HCT116 (cell line): ENCODE results near the gene CD2. TPM values are rescaled to one million over a fixed set of nuclear protein-coding genes. Genes with fewer than 3 reads are reported as not detected.

Experiments
- ATAC-seq: fragments of 200-7000 bp; cut with Tn5 transposase; 2 replicates; pipeline ENCODE4 v1.9.1; 2020; ENCODE audit warnings: mild to moderate bottlenecking, moderate library complexity
- BruUV-seq: library from RNA; stranded (reverse); fragments of 400-500 nt; replicated peaks from 2 replicates; lab custom pipeline; 2021; lab: Mats Ljungman, UMichigan
- CTCF ChIA-PET: fragments of 300-600 bp; sonication (Branson Sonifier 250); formaldehyde crosslinking; loops from one replicate; lab custom pipeline; 2021; ENCODE audit warnings: antibody characterized with exemption; lab: Charles Lee
- POLR2A ChIA-PET: fragments of 300-600, 350-600 bp; sonication (Branson Sonifier 250); formaldehyde crosslinking; loops from one replicate; lab custom pipeline; 2021; ENCODE audit warnings: antibody characterized with exemption; lab: Charles Lee
- RAD21 ChIA-PET, 2 experiments: fragments of 300-600 bp; sonication (Branson Sonifier 250); formaldehyde crosslinking; loops; one replicate each; lab custom pipeline; 2023; ENCODE audit warnings: low total read pairs in 2 of 2; ENCODE audit not compliant: uncharacterized antibody in 2 of 2, unreplicated experiment in 2 of 2, low non-redundant PET in 1 of 2; lab: Charles Lee
- DNase-seq: peaks from one replicate; pipeline ENCODE4 v3.0.0-alpha.2; 2010; ENCODE audit warnings: low read depth, low spot score
- H2AFZ ChIP-seq: fragments of 200-600 bp; shearing (Covaris generic), sonication (generic); 2 replicates; pipeline ENCODE4 v1.6.1; 2017; ENCODE audit warnings: low read depth, mixed run types, mixed read lengths, antibody characterized with exemption, low read length; ENCODE audit not compliant: poor library complexity, severe bottlenecking
- H3K27ac ChIP-seq: 2 replicates; pipeline ENCODE4 v1.5.1; 2012; ENCODE audit warnings: low read depth, low read length
- H3K27me3 ChIP-seq: fragments of 200-600 bp; sonication (generic); 2 replicates; pipeline ENCODE4 v1.6.1; 2016; ENCODE audit warnings: mixed run types, low read length, mixed read lengths; ENCODE audit not compliant: insufficient read depth
- H3K36me3 ChIP-seq, 2 experiments: fragments of 200-500 bp in 1 of 2; fragments of 200-600 bp in 1 of 2; sonication (Bioruptor generic) in 1 of 2; sonication (generic) in 1 of 2; 2 replicates each; pipeline versions ENCODE4 v1.5.1 to v1.6.1; 2014 to 2016; ENCODE audit warnings: low read length in 2 of 2, inconsistent platforms in 1 of 2, mixed read lengths in 1 of 2, mixed run types in 1 of 2; ENCODE audit not compliant: insufficient read depth in 2 of 2, control insufficient read depth in 1 of 2
- H3K4me1 ChIP-seq, 2 experiments: fragments of 200-600 bp in 1 of 2; sonication (generic) in 1 of 2; 2 replicates each; pipeline versions ENCODE4 v1.5.1 to v1.6.1; 2012 to 2017; ENCODE audit warnings: low read length in 2 of 2, inconsistent platforms in 1 of 2, mild to moderate bottlenecking in 1 of 2, mixed read lengths in 1 of 2, mixed run types in 1 of 2, moderate library complexity in 1 of 2; ENCODE audit not compliant: insufficient read depth in 2 of 2, control insufficient read depth in 1 of 2
- H3K4me2 ChIP-seq: fragments of 200-600 bp; sonication (generic); 2 replicates; pipeline ENCODE4 v1.6.1; 2017; ENCODE audit warnings: mixed run types, low read length, mixed read lengths
- H3K4me3 ChIP-seq, 2 experiments: fragments of 200-600 bp in 1 of 2; sonication (generic) in 1 of 2; replicated peaks in 1 of 2; 2 replicates each; pipeline ENCODE4 v1.5.1; 2011 to 2016; ENCODE audit warnings: low read length in 2 of 2, control low read depth in 1 of 2, low read depth in 1 of 2, mild to moderate bottlenecking in 1 of 2, mixed read lengths in 1 of 2, mixed run types in 1 of 2
- H3K79me2 ChIP-seq: fragments of 200-600 bp; sonication (generic); 2 replicates; pipeline ENCODE4 v1.6.1; 2017; ENCODE audit warnings: mild to moderate bottlenecking, mixed run types, low read length, moderate library complexity, mixed read lengths; ENCODE audit not compliant: insufficient read depth
- H3K9ac ChIP-seq: fragments of 200-600 bp; sonication (generic); 2 replicates; pipeline ENCODE4 v1.6.1; 2016; ENCODE audit warnings: low read length, mixed read lengths
- H3K9me2 ChIP-seq: fragments of 200-600 bp; sonication (generic), shearing (Covaris generic); 2 replicates; pipeline ENCODE4 v1.6.1; 2017; ENCODE audit warnings: mixed run types, mild to moderate bottlenecking, moderate library complexity; ENCODE audit not compliant: insufficient read depth
- H3K9me3 ChIP-seq, 2 experiments: fragments of 200-500 bp in 1 of 2; fragments of 200-600 bp in 1 of 2; sonication (Bioruptor generic) in 1 of 2; sonication (generic) in 1 of 2; 2 replicates each; pipeline ENCODE4 v1.6.1; 2014 to 2017; ENCODE audit warnings: low read length in 2 of 2, mixed read lengths in 2 of 2, inconsistent platforms in 1 of 2, low read depth in 1 of 2, mild to moderate bottlenecking in 1 of 2, mixed run types in 1 of 2, moderate library complexity in 1 of 2; ENCODE audit not compliant: control insufficient read depth in 1 of 2, insufficient read depth in 1 of 2
- H4K20me1 ChIP-seq: fragments of 200-600 bp; sonication (generic), shearing (Covaris generic); 2 replicates; pipeline ENCODE4 v1.6.1; 2017; ENCODE audit warnings: mixed run types, mild to moderate bottlenecking, moderate library complexity; ENCODE audit not compliant: insufficient read depth
- CEBPB ChIP-seq: IDR thresholded peaks from 2 replicates; pipeline ENCODE4 v1.6.1; 2012; ENCODE audit warnings: low read depth
- ELF1 ChIP-seq: IDR thresholded peaks from 2 replicates; pipeline ENCODE4 v1.6.1; 2012; ENCODE audit warnings: low read depth, borderline replicate concordance
- EZH2 ChIP-seq: fragments of 200-600 bp; sonication (generic); IDR thresholded peaks from 2 replicates; pipeline ENCODE4 v1.6.1; 2017; ENCODE audit warnings: antibody characterized with exemption, mixed run types
- POLR2A ChIP-seq: IDR thresholded peaks from 2 replicates; pipeline ENCODE4 v1.7.0; 2011; ENCODE audit warnings: borderline replicate concordance; ENCODE audit not compliant: insufficient read depth, insufficient read length; ENCODE audit errors: extremely low read depth
- SRF ChIP-seq: IDR thresholded peaks from 2 replicates; pipeline ENCODE4 v1.6.1; 2012; ENCODE audit warnings: low read depth
- TCF7L2 ChIP-seq: IDR thresholded peaks from 2 replicates; pipeline ENCODE4 v1.7.0; 2011; ENCODE audit warnings: borderline replicate concordance, inconsistent platforms; ENCODE audit not compliant: insufficient read depth, insufficient read length; ENCODE audit errors: extremely low read depth
- YY1 ChIP-seq: IDR thresholded peaks from 2 replicates; pipeline ENCODE4 v1.6.1; 2011; ENCODE audit warnings: low read length, low read depth, moderate library complexity, mild to moderate bottlenecking; ENCODE audit not compliant: insufficient replicate concordance; ENCODE audit errors: extremely low read depth
- ZNF274 ChIP-seq: fragments of 200-500 bp; sonication (Bioruptor generic); IDR thresholded peaks from 2 replicates; pipeline ENCODE4 v1.6.1; 2014; ENCODE audit warnings: mild to moderate bottlenecking, low read depth, low read length, inconsistent platforms
- intact Hi-C: fragments of 100-400 bp; cut with micrococcal nuclease; formaldehyde crosslinking; loops from 2 replicates; pipeline ENCODE4 v1.10.0; 2022
- total RNA-seq: library from RNA; stranded (reverse); gene quantifications from one replicate; pipeline ENCODE4 v1.2.1, GENCODE V29; 2021; ENCODE audit not compliant: unreplicated experiment
- TF ChIP-seq, protein P1 (sequence below): IDR thresholded peaks from 2 replicates; pipeline ENCODE4 v1.6.1; 2012; ENCODE audit warnings: low read depth
- TF ChIP-seq, protein P2 (sequence below): IDR thresholded peaks from 2 replicates; pipeline ENCODE4 v1.6.1; 2011; ENCODE audit warnings: mild to moderate bottlenecking, low read length, moderate library complexity; ENCODE audit not compliant: insufficient replicate concordance; ENCODE audit errors: extremely low read depth
- TF ChIP-seq, protein P3 (sequence below): IDR thresholded peaks from 2 replicates; pipeline ENCODE4 v1.6.1; 2012

The CD2 gene
- total RNA-seq, 1 experiment from 2014 or later = 0.57 TPM

GRCh38 chr1:116731439-116731838, 22.8 kb upstream of the CD2 start:
- TF ChIP-seq POLR2A (no peak), CEBPB (no peak), ZNF274 (no peak), ELF1 (no peak), SRF (no peak), YY1 (no peak), TCF7L2 (no peak)
- TF ChIP-seq, all 23 proteins: peak for 0
- intact Hi-C loops = loop anchor here (10.0 kb wide), 1 partner anchor 203 kb away; no protein-coding TSS in a partner anchor

GRCh38 chr1:116732726-116733125, 21.5 kb upstream of the CD2 start:
- no peak for ATAC-seq
- no peaks in the 10 kb centered on the region for H4K20me1 ChIP-seq
- intact Hi-C loops = loop anchor here (10.0 kb wide), 1 partner anchor 202 kb away; no protein-coding TSS in a partner anchor
- TF ChIP-seq, protein P1, sequence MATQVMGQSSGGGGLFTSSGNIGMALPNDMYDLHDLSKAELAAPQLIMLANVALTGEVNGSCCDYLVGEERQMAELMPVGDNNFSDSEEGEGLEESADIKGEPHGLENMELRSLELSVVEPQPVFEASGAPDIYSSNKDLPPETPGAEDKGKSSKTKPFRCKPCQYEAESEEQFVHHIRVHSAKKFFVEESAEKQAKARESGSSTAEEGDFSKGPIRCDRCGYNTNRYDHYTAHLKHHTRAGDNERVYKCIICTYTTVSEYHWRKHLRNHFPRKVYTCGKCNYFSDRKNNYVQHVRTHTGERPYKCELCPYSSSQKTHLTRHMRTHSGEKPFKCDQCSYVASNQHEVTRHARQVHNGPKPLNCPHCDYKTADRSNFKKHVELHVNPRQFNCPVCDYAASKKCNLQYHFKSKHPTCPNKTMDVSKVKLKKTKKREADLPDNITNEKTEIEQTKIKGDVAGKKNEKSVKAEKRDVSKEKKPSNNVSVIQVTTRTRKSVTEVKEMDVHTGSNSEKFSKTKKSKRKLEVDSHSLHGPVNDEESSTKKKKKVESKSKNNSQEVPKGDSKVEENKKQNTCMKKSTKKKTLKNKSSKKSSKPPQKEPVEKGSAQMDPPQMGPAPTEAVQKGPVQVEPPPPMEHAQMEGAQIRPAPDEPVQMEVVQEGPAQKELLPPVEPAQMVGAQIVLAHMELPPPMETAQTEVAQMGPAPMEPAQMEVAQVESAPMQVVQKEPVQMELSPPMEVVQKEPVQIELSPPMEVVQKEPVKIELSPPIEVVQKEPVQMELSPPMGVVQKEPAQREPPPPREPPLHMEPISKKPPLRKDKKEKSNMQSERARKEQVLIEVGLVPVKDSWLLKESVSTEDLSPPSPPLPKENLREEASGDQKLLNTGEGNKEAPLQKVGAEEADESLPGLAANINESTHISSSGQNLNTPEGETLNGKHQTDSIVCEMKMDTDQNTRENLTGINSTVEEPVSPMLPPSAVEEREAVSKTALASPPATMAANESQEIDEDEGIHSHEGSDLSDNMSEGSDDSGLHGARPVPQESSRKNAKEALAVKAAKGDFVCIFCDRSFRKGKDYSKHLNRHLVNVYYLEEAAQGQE = no peak
- TF ChIP-seq, protein P2, sequence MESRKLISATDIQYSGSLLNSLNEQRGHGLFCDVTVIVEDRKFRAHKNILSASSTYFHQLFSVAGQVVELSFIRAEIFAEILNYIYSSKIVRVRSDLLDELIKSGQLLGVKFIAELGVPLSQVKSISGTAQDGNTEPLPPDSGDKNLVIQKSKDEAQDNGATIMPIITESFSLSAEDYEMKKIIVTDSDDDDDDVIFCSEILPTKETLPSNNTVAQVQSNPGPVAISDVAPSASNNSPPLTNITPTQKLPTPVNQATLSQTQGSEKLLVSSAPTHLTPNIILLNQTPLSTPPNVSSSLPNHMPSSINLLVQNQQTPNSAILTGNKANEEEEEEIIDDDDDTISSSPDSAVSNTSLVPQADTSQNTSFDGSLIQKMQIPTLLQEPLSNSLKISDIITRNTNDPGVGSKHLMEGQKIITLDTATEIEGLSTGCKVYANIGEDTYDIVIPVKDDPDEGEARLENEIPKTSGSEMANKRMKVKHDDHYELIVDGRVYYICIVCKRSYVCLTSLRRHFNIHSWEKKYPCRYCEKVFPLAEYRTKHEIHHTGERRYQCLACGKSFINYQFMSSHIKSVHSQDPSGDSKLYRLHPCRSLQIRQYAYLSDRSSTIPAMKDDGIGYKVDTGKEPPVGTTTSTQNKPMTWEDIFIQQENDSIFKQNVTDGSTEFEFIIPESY = no peak
- TF ChIP-seq ELF1 = no peak
- no peak for TF ChIP-seq EZH2
- TF ChIP-seq, protein P3, sequence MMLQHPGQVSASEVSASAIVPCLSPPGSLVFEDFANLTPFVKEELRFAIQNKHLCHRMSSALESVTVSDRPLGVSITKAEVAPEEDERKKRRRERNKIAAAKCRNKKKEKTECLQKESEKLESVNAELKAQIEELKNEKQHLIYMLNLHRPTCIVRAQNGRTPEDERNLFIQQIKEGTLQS = no peak
- H3K4me1 ChIP-seq = no peaks in the 10 kb centered on the region
- no peak overlapping the region for H3K27ac ChIP-seq
- no peaks in the 10 kb centered on the region for H3K27me3 ChIP-seq
- no peaks in the 10 kb centered on the region for H3K79me2 ChIP-seq
- no peak for DNase-seq
- ChIA-PET RAD21 (no interaction called here), CTCF (no interaction called here), POLR2A (no interaction called here)
- no peaks in the 10 kb centered on the region for H3K36me3 ChIP-seq
- no peak overlapping the region for H3K9ac ChIP-seq
- H3K9me3 ChIP-seq = no peaks in the 10 kb centered on the region
- no peaks in the 10 kb centered on the region for H3K9me2 ChIP-seq
- no peak overlapping the region for H2AFZ ChIP-seq
- H3K4me2 ChIP-seq = no peak overlapping the region
- no peak overlapping the region for H3K4me3 ChIP-seq
- no TSS peak for BruUV-seq

More at GRCh38 chr1:116731439-116731838, 22.8 kb upstream of the CD2 start:
- DNase-seq (no peak), ATAC-seq (no peak; the same call in 1 of the 2 replicates)
- Histone ChIP-seq H3K9me3 (no peaks in the 10 kb centered on the region), H3K9ac (no peak overlapping the region), H3K4me2 (no peak overlapping the region), H2AFZ (no peak overlapping the region), H3K27ac (no peak overlapping the region), H3K4me1 (no peaks in the 10 kb centered on the region), H3K36me3 (no peaks in the 10 kb centered on the region), H3K9me2 (no peaks in the 10 kb centered on the region), H3K4me3 (no peak overlapping the region), H3K27me3 (no peaks in the 10 kb centered on the region), H4K20me1 (no peaks in the 10 kb centered on the region), H3K79me2 (no peaks in the 10 kb centered on the region)
- POLR2A ChIA-PET = no interaction called here
- RAD21 ChIA-PET = no interaction called here
- CTCF ChIA-PET = no interaction called here
- BruUV-seq = no TSS peak
